GM21360 (cell line): Measurements from ENCODE around the gene GATA1.

Source experiments
- ATAC-seq: cut with Tn5 transposase; IDR thresholded peaks from one replicate; pipeline ENCODE4 v1.9.1; 2021; ENCODE audit warnings: mild to moderate bottlenecking, moderate library complexity; ENCODE audit not compliant: unreplicated experiment

The GATA1 gene

DNA sequence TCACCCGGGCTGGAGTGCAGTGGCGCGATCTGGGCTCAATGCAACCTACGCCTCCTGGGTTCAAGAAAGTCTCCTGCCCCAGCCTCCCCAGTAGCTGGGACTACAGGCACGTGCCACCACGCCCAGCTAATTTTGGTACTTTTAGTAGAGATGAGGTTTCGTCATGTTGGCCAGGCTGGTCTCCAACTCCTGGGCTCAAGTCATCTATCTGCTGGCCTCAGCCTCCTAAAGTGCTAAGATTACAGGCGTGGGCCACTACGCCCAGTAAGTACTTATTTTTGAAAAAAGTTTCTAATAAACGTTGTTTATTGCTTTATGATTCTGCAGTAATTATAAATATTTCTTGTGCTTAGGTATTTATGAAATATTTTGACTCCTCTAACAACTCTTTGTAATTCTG is 53.3 kb downstream of the GATA1 start:
- no peak for ATAC-seq
